IMR-90 (cell line): Measurements from ENCODE around the gene C16orf96. TPM values are rescaled to one million over a fixed set of nuclear protein-coding genes. Genes with fewer than 3 reads are reported as not detected.

Experiments
- ATAC-seq: fragments of 200-7000 bp; cut with Tn5 transposase; 2 replicates; pipeline ENCODE4 v1.9.1; 2020; ENCODE audit warnings: low read depth, mild to moderate bottlenecking, moderate library complexity
- BruUV-seq: library from RNA; stranded (reverse); fragments of 400-500 nt; replicated peaks from 2 replicates; lab custom pipeline; 2021; lab: Mats Ljungman, UMichigan
- CTCF ChIA-PET: fragments of 300-600 bp; formaldehyde crosslinking; extraction: SDS; loops from one replicate; lab custom pipeline; 2021; ENCODE audit warnings: antibody characterized with exemption; lab: Yijun Ruan, JAX
- POLR2A ChIA-PET: fragments of 300-600 bp; sonication (Branson Sonifier 250); formaldehyde crosslinking; loops from one replicate; lab custom pipeline; 2022; ENCODE audit warnings: antibody characterized with exemption; ENCODE audit not compliant: unreplicated experiment; lab: Charles Lee
- DNase-seq: peaks from one replicate; pipeline ENCODE4 v3.0.0; 2013
- H2AFZ ChIP-seq: replicated peaks from 2 replicates; pipeline ENCODE3; 2013; ENCODE audit warnings: low read length, mild to moderate bottlenecking; ENCODE audit not compliant: poor library complexity
- H2AK5ac ChIP-seq: 2 replicates; pipeline ENCODE4 v1.6.1; 2013; ENCODE audit warnings: low read depth, low read length, inconsistent platforms
- H2AK9ac ChIP-seq: replicated peaks from 2 replicates; pipeline ENCODE3; 2013; ENCODE audit warnings: mild to moderate bottlenecking, low read depth, low read length, moderate library complexity; ENCODE audit not compliant: poor library complexity
- H2BK120ac ChIP-seq: 2 replicates; pipeline ENCODE4 v1.6.1; 2013; ENCODE audit warnings: low read depth, low read length, inconsistent platforms
- H2BK15ac ChIP-seq: 3 replicates; pipeline ENCODE4 v1.6.1; 2013; ENCODE audit warnings: low read depth, low read length, inconsistent platforms
- H2BK20ac ChIP-seq: 2 replicates; pipeline ENCODE4 v1.6.1; 2013; ENCODE audit warnings: low read depth, mild to moderate bottlenecking, inconsistent platforms, low read length, moderate library complexity
- H2BK5ac ChIP-seq: 2 replicates; pipeline ENCODE4 v1.6.1; 2013; ENCODE audit warnings: mild to moderate bottlenecking, low read depth, low read length, inconsistent platforms; ENCODE audit not compliant: poor library complexity, severe bottlenecking
- H3K14ac ChIP-seq: replicated peaks from 2 replicates; pipeline ENCODE4 v1.6.1; 2013; ENCODE audit warnings: low read depth, low read length, inconsistent platforms
- H3K18ac ChIP-seq: 2 replicates; pipeline ENCODE4 v1.6.1; 2013; ENCODE audit warnings: low read depth, low read length, control low read depth
- H3K23ac ChIP-seq: 2 replicates; pipeline ENCODE4 v1.6.1; 2013; ENCODE audit warnings: low read depth, low read length, inconsistent platforms
- H3K27ac ChIP-seq: 2 replicates; pipeline ENCODE4 v1.5.1; 2013; ENCODE audit warnings: mild to moderate bottlenecking, control low read depth, low read length; ENCODE audit not compliant: insufficient read depth
- H3K27me3 ChIP-seq: 2 replicates; pipeline ENCODE4 v1.6.1; 2013; ENCODE audit warnings: low read length; ENCODE audit not compliant: control insufficient read depth, insufficient read depth
- H3K36me3 ChIP-seq: 2 replicates; pipeline ENCODE4 v1.6.1; 2013; ENCODE audit warnings: low read length, mixed read lengths; ENCODE audit not compliant: control insufficient read depth, insufficient read depth
- H3K4ac ChIP-seq: 2 replicates; pipeline ENCODE4 v1.6.1; 2013; ENCODE audit warnings: low read depth, low read length, inconsistent platforms
- H3K4me1 ChIP-seq: 2 replicates; pipeline ENCODE4 v1.6.1; 2013; ENCODE audit warnings: low read length, mixed read lengths; ENCODE audit not compliant: control insufficient read depth, insufficient read depth
- H3K4me2 ChIP-seq: 2 replicates; pipeline ENCODE4 v1.6.1; 2013; ENCODE audit warnings: low read depth, mild to moderate bottlenecking, control low read depth, low read length, moderate library complexity
- H3K4me3 ChIP-seq: 2 replicates; pipeline ENCODE4 v1.5.1; 2013; ENCODE audit warnings: low read depth, mild to moderate bottlenecking, control low read depth, low read length, moderate library complexity; ENCODE audit not compliant: insufficient read depth
- H3K56ac ChIP-seq: 2 replicates; pipeline ENCODE4 v1.6.1; 2013; ENCODE audit warnings: low read length, inconsistent platforms; ENCODE audit not compliant: insufficient read depth; ENCODE audit errors: extremely low read depth
- H3K79me1 ChIP-seq, 2 experiments: 2 replicates each; pipeline ENCODE4 v1.6.1; 2013; ENCODE audit warnings: low read length in 2 of 2, inconsistent platforms in 1 of 2, low read depth in 1 of 2
- H3K9ac ChIP-seq: 2 replicates; pipeline ENCODE4 v1.6.1; 2013; ENCODE audit warnings: low read depth, low read length, control low read depth
- H3K9me1 ChIP-seq: 2 replicates; pipeline ENCODE4 v1.6.1; 2013; ENCODE audit warnings: low read length, inconsistent platforms; ENCODE audit not compliant: insufficient read depth
- H3K9me3 ChIP-seq: 2 replicates; pipeline ENCODE4 v1.6.1; 2013; ENCODE audit warnings: low read length; ENCODE audit not compliant: control insufficient read depth, insufficient read depth
- H4K20me1 ChIP-seq: 2 replicates; pipeline ENCODE4 v1.6.1; 2013; ENCODE audit warnings: low read length, inconsistent platforms; ENCODE audit not compliant: insufficient read depth
- H4K5ac ChIP-seq: 2 replicates; pipeline ENCODE4 v1.6.1; 2013; ENCODE audit warnings: mild to moderate bottlenecking, low read depth, low read length, control low read depth
- H4K8ac ChIP-seq, 2 experiments: 2 replicates each; pipeline ENCODE4 v1.6.1; 2013; ENCODE audit warnings: low read depth in 2 of 2, low read length in 2 of 2, control low read depth in 1 of 2, inconsistent platforms in 1 of 2
- H4K91ac ChIP-seq: 2 replicates; pipeline ENCODE4 v1.6.1; 2013; ENCODE audit warnings: low read depth, low read length, inconsistent platforms; ENCODE audit not compliant: insufficient read depth
- BHLHE40 ChIP-seq: fragments of 150-350 bp; IDR thresholded peaks from 2 replicates; pipeline ENCODE4 v1.6.1; 2016; ENCODE audit warnings: mild to moderate bottlenecking, low read depth, low read length
- CEBPB ChIP-seq: IDR thresholded peaks from 2 replicates; pipeline ENCODE4 v1.6.1; 2012; ENCODE audit warnings: low read depth, low read length, improper control_type of control experiment
- CHD1 ChIP-seq: IDR thresholded peaks from 2 replicates; pipeline ENCODE4 v1.6.1; 2012; ENCODE audit warnings: low read depth, low read length, improper control_type of control experiment
- FOS ChIP-seq: fragments of 150-350 bp; IDR thresholded peaks from 2 replicates; pipeline ENCODE4 v1.6.1; 2016; ENCODE audit warnings: low read depth, low read length
- MAFK ChIP-seq: IDR thresholded peaks from 2 replicates; pipeline ENCODE4 v1.6.1; 2012; ENCODE audit warnings: low read depth, low read length, improper control_type of control experiment
- MXI1 ChIP-seq: IDR thresholded peaks from 2 replicates; pipeline ENCODE4 v1.6.1; 2012; ENCODE audit warnings: low read depth, mild to moderate bottlenecking, low read length, moderate library complexity, borderline replicate concordance
- NFE2L2 ChIP-seq: fragments of 150-350 bp; IDR thresholded peaks from 2 replicates; pipeline ENCODE4 v1.6.1; 2016; ENCODE audit warnings: low read depth, mild to moderate bottlenecking, low read length
- POLR2A ChIP-seq: IDR thresholded peaks from 2 replicates; pipeline ENCODE4 v1.6.1; 2012; ENCODE audit warnings: mild to moderate bottlenecking, low read depth, low read length
- RAD21 ChIP-seq: IDR thresholded peaks from 2 replicates; pipeline ENCODE4 v1.6.1; 2012; ENCODE audit warnings: low read length, improper control_type of control experiment
- RCOR1 ChIP-seq: IDR thresholded peaks from 2 replicates; pipeline ENCODE4 v1.6.1; 2012; ENCODE audit warnings: mild to moderate bottlenecking, low read length, improper control_type of control experiment; ENCODE audit not compliant: insufficient replicate concordance
- RFX5 ChIP-seq: IDR thresholded peaks from 2 replicates; pipeline ENCODE4 v1.8.0; 2012; ENCODE audit warnings: low read depth, mild to moderate bottlenecking, low read length, moderate library complexity
- SMC3 ChIP-seq: fragments of 150-350 bp; IDR thresholded peaks from 2 replicates; pipeline ENCODE4 v1.6.1; 2016; ENCODE audit warnings: low read depth, mild to moderate bottlenecking, antibody characterized with exemption, low read length, moderate library complexity
- USF2 ChIP-seq: fragments of 150-350 bp; IDR thresholded peaks from 2 replicates; pipeline ENCODE4 v1.6.1; 2017; ENCODE audit warnings: mild to moderate bottlenecking, antibody characterized with exemption, low read length, low read depth
- WGBS, 2 experiments: methylation state at CpG; one replicate each; pipeline versions ENCODE4 v1.1.5 to v1.1.7; 2013; ENCODE audit warnings: missing lambda C conversion rate in 2 of 2; ENCODE audit not compliant: insufficient read length in 1 of 2; ENCODE audit errors: extremely low coverage in 2 of 2; 5-methylcytosine and 5-hydroxymethylcytosine counted together
- dilution Hi-C: fragments of 300-500 bp; cut with HindIII; formaldehyde crosslinking; loops from one replicate; pipeline ENCODE4 v1.14.3; 2018; ENCODE audit warnings: low sequenced_read_pairs; ENCODE audit not compliant: unreplicated experiment
- in situ Hi-C: fragments of 300-500 bp; cut with MboI; formaldehyde crosslinking; loops from 3 replicates; pipeline ENCODE4 v1.14.3; 2019; ENCODE audit warnings: low sequenced_read_pairs, inconsistent platforms, mixed read lengths
- intact Hi-C: fragments of 100-400 bp; cut with micrococcal nuclease; formaldehyde crosslinking; loops from 2 replicates; pipeline ENCODE4 v1.10.0; 2022
- polyA plus RNA-seq, 3 experiments: library from polyadenylated mRNA; depleted of rRNA; stranded (reverse); fragments of >200 nt; gene quantifications; 2 replicates each; pipeline ENCODE4 v1.2.3, GENCODE V29; 2012; ENCODE audit warnings: low replicate concordance in 1 of 3
- total RNA-seq: library from RNA; depleted of rRNA; stranded (reverse); fragments of >200 nt; gene quantifications from 2 replicates; pipeline ENCODE4 v1.2.3, GENCODE V29; 2012
- TF ChIP-seq, protein P1 (sequence below): conservative IDR thresholded peaks from 2 replicates; pipeline ENCODE4 v1.5.1; 2012; ENCODE audit warnings: mild to moderate bottlenecking, low read depth, low read length, improper control_type of control experiment
- TF ChIP-seq, protein P2 (sequence below): fragments of 150-350 bp; IDR thresholded peaks from 2 replicates; pipeline ENCODE4 v1.6.1; 2016; ENCODE audit warnings: low read depth, mild to moderate bottlenecking, low read length, moderate library complexity, borderline replicate concordance

The C16orf96 gene
- total and polyA plus RNA-seq, 2 of the 4 experiments (the other 2 are of a cell fraction), result not detected

GRCh38 chr16:4607841-4608703 is 51.9 kb downstream of the C16orf96 start:
- POLR2A ChIA-PET, result no interaction called here
- TF ChIP-seq MAFK (no peak), CHD1 (no peak), USF2 (no peak), MXI1 (no peak), RFX5 (no peak), FOS (no peak), CEBPB (no peak), RCOR1 (no peak), SMC3 (no peak), BHLHE40 (no peak), POLR2A (no peak), RAD21 (no peak), NFE2L2 (no peak)
- TF ChIP-seq, protein P1, sequence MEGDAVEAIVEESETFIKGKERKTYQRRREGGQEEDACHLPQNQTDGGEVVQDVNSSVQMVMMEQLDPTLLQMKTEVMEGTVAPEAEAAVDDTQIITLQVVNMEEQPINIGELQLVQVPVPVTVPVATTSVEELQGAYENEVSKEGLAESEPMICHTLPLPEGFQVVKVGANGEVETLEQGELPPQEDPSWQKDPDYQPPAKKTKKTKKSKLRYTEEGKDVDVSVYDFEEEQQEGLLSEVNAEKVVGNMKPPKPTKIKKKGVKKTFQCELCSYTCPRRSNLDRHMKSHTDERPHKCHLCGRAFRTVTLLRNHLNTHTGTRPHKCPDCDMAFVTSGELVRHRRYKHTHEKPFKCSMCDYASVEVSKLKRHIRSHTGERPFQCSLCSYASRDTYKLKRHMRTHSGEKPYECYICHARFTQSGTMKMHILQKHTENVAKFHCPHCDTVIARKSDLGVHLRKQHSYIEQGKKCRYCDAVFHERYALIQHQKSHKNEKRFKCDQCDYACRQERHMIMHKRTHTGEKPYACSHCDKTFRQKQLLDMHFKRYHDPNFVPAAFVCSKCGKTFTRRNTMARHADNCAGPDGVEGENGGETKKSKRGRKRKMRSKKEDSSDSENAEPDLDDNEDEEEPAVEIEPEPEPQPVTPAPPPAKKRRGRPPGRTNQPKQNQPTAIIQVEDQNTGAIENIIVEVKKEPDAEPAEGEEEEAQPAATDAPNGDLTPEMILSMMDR, result no peak
- TF ChIP-seq, protein P2, sequence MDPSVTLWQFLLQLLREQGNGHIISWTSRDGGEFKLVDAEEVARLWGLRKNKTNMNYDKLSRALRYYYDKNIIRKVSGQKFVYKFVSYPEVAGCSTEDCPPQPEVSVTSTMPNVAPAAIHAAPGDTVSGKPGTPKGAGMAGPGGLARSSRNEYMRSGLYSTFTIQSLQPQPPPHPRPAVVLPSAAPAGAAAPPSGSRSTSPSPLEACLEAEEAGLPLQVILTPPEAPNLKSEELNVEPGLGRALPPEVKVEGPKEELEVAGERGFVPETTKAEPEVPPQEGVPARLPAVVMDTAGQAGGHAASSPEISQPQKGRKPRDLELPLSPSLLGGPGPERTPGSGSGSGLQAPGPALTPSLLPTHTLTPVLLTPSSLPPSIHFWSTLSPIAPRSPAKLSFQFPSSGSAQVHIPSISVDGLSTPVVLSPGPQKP, result no peak

More at GRCh38 chr16:4607841-4608703, 51.9 kb downstream of the C16orf96 start:
- Histone ChIP-seq H4K91ac (no peak overlapping the region), H3K9me3 (no peaks in the 10 kb centered on the region), H3K36me3 (peaks cover 24% of the 10 kb centered on the region; the same call in 1 of the 2 replicates), H3K27me3 (no peaks in the 10 kb centered on the region), H4K8ac (no peak overlapping the region), H2AK9ac (peak overlapping the region; percentile 65), H3K56ac (no peak overlapping the region), H3K4me2 (no peak overlapping the region), H3K4me3 (no peak overlapping the region), H4K20me1 (peaks cover 50% of the 10 kb centered on the region), H3K14ac (no peak overlapping the region), H3K9ac (no peak overlapping the region), H2BK15ac (no peak overlapping the region), H3K9me1 (peaks cover 3% of the 10 kb centered on the region; the same call in 1 of the 2 replicates), H2BK120ac (no peak overlapping the region), H3K23ac (no peak overlapping the region), H3K79me1 (peaks cover 10 to 49% of the 10 kb centered on the region in 2 experiments), H4K5ac (no peak overlapping the region), H3K18ac (no peak overlapping the region), H2BK5ac (no peak overlapping the region), H2AK5ac (no peak overlapping the region), H2AFZ (no peak overlapping the region), H3K27ac (no peak overlapping the region), H2BK20ac (no peak overlapping the region), H3K4ac (no peak overlapping the region), H3K4me1 (peaks cover 17% of the 10 kb centered on the region; the same call in 1 of the 2 replicates)
- WGBS, 2 experiments, result 88% methylated on average over 7 of the region's 22 CpGs; no CpG with 5 or more reads in 1 of the 2 experiments
- ATAC-seq (no peak), DNase-seq (no peak)
- dilution Hi-C loops, result no loop called here
- intact Hi-C loops, result no loop called here
- BruUV-seq, result no TSS peak
- in situ Hi-C loops, result no loop called here
- CTCF ChIA-PET, result no interaction called here
